Astrocyte (in vitro differentiated cells and primary cell): ENCODE measurements around the gene CPE.

Experiments used
- EZH2 ChIP-seq: IDR thresholded peaks from 2 replicates; pipeline ENCODE4 v1.6.1; 2012; ENCODE audit warnings: mild to moderate bottlenecking, low read length, inconsistent platforms; ENCODE audit not compliant: insufficient read depth
- TF ChIP-seq, protein P1 (sequence below): IDR thresholded peaks from 2 replicates; pipeline ENCODE4 v1.5.1; 2011; ENCODE audit warnings: low read depth, mild to moderate bottlenecking, inconsistent platforms, low read length, moderate library complexity; ENCODE audit not compliant: insufficient read depth

DNA sequence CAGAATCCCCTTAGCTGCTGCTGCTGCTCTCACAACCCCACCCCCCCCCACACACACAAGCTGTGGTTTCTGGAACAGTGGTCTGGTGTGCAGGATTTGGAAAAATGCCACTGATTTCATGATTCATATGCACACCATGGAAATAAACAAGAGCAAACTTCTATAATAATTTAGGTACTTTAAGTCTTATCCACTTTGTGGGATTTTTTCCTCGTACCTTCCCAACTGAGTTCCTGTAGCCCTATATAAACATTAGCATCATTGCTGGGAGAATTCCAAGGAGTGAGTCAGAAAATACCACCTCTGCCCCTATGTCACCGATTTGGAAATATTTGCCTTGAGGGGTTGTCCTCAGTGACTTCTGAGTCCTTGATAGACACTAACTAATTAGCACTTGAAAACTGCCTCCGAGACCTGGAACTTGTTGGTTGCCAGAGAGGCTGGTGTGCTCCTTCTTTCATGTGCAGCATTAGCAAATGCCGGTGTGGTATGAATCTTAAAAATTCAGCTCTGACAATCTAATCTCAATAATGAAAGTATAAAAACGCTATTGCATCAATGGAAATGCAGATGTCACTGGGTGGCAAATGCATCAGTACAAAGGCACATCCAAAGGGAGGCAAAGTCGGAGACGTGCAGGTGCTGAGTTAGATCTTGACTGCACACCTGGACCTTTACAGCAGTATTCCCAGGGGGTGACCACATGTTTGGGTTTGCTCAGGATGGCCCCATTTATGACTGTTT lies 61.8 kb downstream of the CPE start:
- TF ChIP-seq, protein P1, sequence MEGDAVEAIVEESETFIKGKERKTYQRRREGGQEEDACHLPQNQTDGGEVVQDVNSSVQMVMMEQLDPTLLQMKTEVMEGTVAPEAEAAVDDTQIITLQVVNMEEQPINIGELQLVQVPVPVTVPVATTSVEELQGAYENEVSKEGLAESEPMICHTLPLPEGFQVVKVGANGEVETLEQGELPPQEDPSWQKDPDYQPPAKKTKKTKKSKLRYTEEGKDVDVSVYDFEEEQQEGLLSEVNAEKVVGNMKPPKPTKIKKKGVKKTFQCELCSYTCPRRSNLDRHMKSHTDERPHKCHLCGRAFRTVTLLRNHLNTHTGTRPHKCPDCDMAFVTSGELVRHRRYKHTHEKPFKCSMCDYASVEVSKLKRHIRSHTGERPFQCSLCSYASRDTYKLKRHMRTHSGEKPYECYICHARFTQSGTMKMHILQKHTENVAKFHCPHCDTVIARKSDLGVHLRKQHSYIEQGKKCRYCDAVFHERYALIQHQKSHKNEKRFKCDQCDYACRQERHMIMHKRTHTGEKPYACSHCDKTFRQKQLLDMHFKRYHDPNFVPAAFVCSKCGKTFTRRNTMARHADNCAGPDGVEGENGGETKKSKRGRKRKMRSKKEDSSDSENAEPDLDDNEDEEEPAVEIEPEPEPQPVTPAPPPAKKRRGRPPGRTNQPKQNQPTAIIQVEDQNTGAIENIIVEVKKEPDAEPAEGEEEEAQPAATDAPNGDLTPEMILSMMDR = no peak
- no peak for TF ChIP-seq EZH2
